ENCODE results near the gene KCNJ18.
"Not testable (repeated sequence)": the region's sequence is repeated elsewhere in the genome, so short reads cannot be mapped to it uniquely, and the experiment has no call there.

KCNJ18 gene

GRCh38 chr17:21702940-21703640 lies 10.8 kb downstream of the KCNJ18 start:
- not testable (repeated sequence) for DNase-seq (ENCODE audit: low read depth, low spot score)

- not testable (repeated sequence) for DNase-seq (ENCODE audit: low read depth, low spot score)
Measured at GRCh38 chr17:21703891-21704872, 11.9 kb downstream of the KCNJ18 start.

GRCh38 chr17:21705021-21705601 lies 12.8 kb downstream of the KCNJ18 start:
- no peak for DNase-seq (ENCODE audit: low read depth, low spot score)

- not testable (repeated sequence) for DNase-seq (ENCODE audit: low read depth, low spot score)
Measured at GRCh38 chr17:21705746-21706145, 13.4 kb downstream of the KCNJ18 start.

GRCh38 chr17:21706546-21706945 lies 14.2 kb downstream of the KCNJ18 start:
- DNase-seq (ENCODE audit: low read depth, low spot score): not testable (repeated sequence)

- not testable (repeated sequence) for DNase-seq (ENCODE audit: low read depth, low spot score)
Measured at GRCh38 chr17:21707131-21707530, 14.8 kb downstream of the KCNJ18 start.

GRCh38 chr17:21707711-21708611 lies 15.6 kb downstream of the KCNJ18 start:
- DNase-seq (ENCODE audit: low read depth, low spot score): not testable (repeated sequence)

GRCh38 chr17:21708612-21709535 lies 16.6 kb downstream of the KCNJ18 start:
- not testable (repeated sequence) for DNase-seq (ENCODE audit: low read depth, low spot score)

GRCh38 chr17:21709994-21710393 lies 17.7 kb downstream of the KCNJ18 start:
- DNase-seq (ENCODE audit: low read depth, low spot score): not testable (repeated sequence)

- not testable (repeated sequence) for DNase-seq (ENCODE audit: low read depth, low spot score)
Measured at GRCh38 chr17:21710486-21710885, 18.2 kb downstream of the KCNJ18 start.

- DNase-seq (ENCODE audit: low read depth, low spot score): no peak
Measured at GRCh38 chr17:21711182-21711581, 18.9 kb downstream of the KCNJ18 start.

- DNase-seq (ENCODE audit: low read depth, low spot score): not testable (repeated sequence)
Measured at GRCh38 chr17:21713020-21713419, 20.7 kb downstream of the KCNJ18 start.

- DNase-seq (ENCODE audit: low read depth, low spot score): not testable (repeated sequence)
Measured at GRCh38 chr17:21713631-21714030, 21.3 kb downstream of the KCNJ18 start.

- not testable (repeated sequence) for DNase-seq (ENCODE audit: low read depth, low spot score)
Measured at GRCh38 chr17:21714676-21715075, 22.4 kb downstream of the KCNJ18 start.

GRCh38 chr17:21715877-21716276 lies 23.6 kb downstream of the KCNJ18 start:
- not testable (repeated sequence) for DNase-seq (ENCODE audit: low read depth, low spot score)

- not testable (repeated sequence) for DNase-seq (ENCODE audit: low read depth, low spot score)
Measured at GRCh38 chr17:21718971-21719370, 26.6 kb downstream of the KCNJ18 start.

- not testable (repeated sequence) for DNase-seq (ENCODE audit: low read depth, low spot score)
Measured at GRCh38 chr17:21719511-21720226, 27.3 kb downstream of the KCNJ18 start.

GRCh38 chr17:21720566-21720965 lies 28.2 kb downstream of the KCNJ18 start:
- not testable (repeated sequence) for DNase-seq (ENCODE audit: low read depth, low spot score)

GRCh38 chr17:21722268-21722667 lies 29.9 kb downstream of the KCNJ18 start:
- not testable (repeated sequence) for DNase-seq (ENCODE audit: low read depth, low spot score)
